ENCODE data around the gene CEACAM18. TPM values are rescaled to one million over a fixed set of nuclear protein-coding genes. Genes with fewer than 3 reads are reported as not detected.

Gene CEACAM18
- total RNA-seq, 2 donors from 2014 or later, result not detected

- ATAC-seq (no peak), DNase-seq (ENCODE audit: low spot score in 2 of 2) (no peak)
- Mint-ChIP-seq H3K9me3 (no peaks in the 10 kb centered on the region), H3K36me3 (no peaks in the 10 kb centered on the region), H3K27ac (no peak overlapping the region)
Observed at GRCh38 chr19:51535535-51535934, 57.2 kb downstream of the CEACAM18 start.

GRCh38 chr19:51539821-51540366 lies 61.6 kb downstream of the CEACAM18 start:
- no peak for DNase-seq (ENCODE audit: low spot score in 2 of 2)
- no peaks in the 10 kb centered on the region for H3K9me3 Mint-ChIP-seq
- no peaks in the 10 kb centered on the region for H3K36me3 Mint-ChIP-seq
- H3K27ac Mint-ChIP-seq, result no peak overlapping the region
- ATAC-seq, result no peak

Other genes with a start within 250 kb of the CEACAM18 start
- not detected for gene SIGLECL1, start 227.5 kb upstream of the CEACAM18 start, total RNA-seq
- gene IGLON5, start 166.9 kb upstream of the CEACAM18 start, total RNA-seq, result under 1 TPM in 1 of 2 donors, not detected in 1; 0.16 TPM
- 1 to 10 TPM; 3.0 to 6.4 TPM for gene VSIG10L, start 136.4 kb upstream of the CEACAM18 start, total RNA-seq
- gene ETFB, start 112.2 kb upstream of the CEACAM18 start, total RNA-seq, result 100 to 1,000 TPM; 147 to 153 TPM
- gene CLDND2, start 109.5 kb upstream of the CEACAM18 start, total RNA-seq, result 1 to 10 TPM; 1.8 to 4.7 TPM
- gene NKG7, start 105.9 kb upstream of the CEACAM18 start, total RNA-seq, result 10 to 100 TPM; 63.9 to 92.4 TPM
- 1 to 10 TPM in 1 of 2 donors, not detected in 1; 1.2 TPM for gene LIM2, start 90.6 kb upstream of the CEACAM18 start, total RNA-seq
- not detected for gene C19orf84, start 87.9 kb upstream of the CEACAM18 start, total RNA-seq
- gene SIGLEC10, start 60.9 kb upstream of the CEACAM18 start, total RNA-seq, result under 1 TPM in 1 of 2 donors, not detected in 1; 0.32 TPM
- not detected for gene SIGLEC8, start 20.1 kb upstream of the CEACAM18 start, total RNA-seq
- 1 to 10 TPM in 1 of 2 donors, not detected in 1; 1.4 TPM for gene SIGLEC12, start 23.3 kb downstream of the CEACAM18 start, total RNA-seq
- not detected for gene SIGLEC6, start 53.1 kb downstream of the CEACAM18 start, total RNA-seq
- gene ZNF175, start 92.7 kb downstream of the CEACAM18 start, total RNA-seq, result 10 to 100 TPM; 11.3 to 14.2 TPM
- not detected for gene SIGLEC5, start 151.9 kb downstream of the CEACAM18 start, total RNA-seq
- under 1 TPM in 1 of 2 donors, not detected in 1; 0.47 TPM for gene SIGLEC14, start 168.3 kb downstream of the CEACAM18 start, total RNA-seq
- 10 to 100 TPM in 1 of 2 donors, 1 to 10 TPM in 1; 9.3 to 13.7 TPM for gene SPACA6, start 214.8 kb downstream of the CEACAM18 start, total RNA-seq
- gene HAS1, start 245.5 kb downstream of the CEACAM18 start, total RNA-seq, result not detected

Measured in activated naive CD4-positive, alpha-beta T cell treated with anti-CD3 and anti-CD28 coated beads, Interleukin-2, amount 50 U/mL, for 72 hours (primary cell).